DMS153 (cell line): ENCODE measurements around the gene PHF19.

Experiments used
- DNase-seq: peaks from one replicate; lab custom pipeline; 2025; lab: John Stamatoyannopoulos, UW

PHF19 gene

DNA sequence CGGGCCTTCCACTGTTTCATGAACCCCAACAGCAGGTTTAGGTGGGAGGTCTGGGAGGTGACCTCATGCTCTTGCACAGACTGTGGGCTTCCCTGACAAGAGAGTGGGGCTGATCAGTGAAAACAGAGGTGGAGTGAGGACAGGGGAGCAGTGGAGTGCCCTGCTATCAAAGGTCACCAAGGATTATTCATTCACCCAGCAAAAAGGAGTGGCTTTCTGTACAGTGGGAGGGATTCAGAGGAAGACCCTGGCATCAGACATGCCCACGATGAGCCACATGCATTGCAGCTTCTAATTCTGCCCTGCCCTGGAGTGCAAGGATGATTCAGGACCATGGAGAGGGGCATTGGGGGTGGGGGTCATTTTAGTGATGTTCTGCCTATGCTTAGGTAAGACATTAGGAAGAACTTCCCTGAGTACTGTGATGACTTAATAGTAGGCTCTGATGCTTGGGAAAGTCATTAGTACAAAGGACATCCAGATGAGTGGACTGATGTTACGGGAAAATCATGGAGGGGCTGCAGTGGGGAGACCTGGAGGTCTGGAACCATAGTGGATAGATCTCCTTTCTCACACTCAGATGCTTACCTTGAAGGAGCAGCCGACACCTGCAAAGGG, 36.8 kb upstream of the PHF19 start:
- DNase-seq: no peak

DNA sequence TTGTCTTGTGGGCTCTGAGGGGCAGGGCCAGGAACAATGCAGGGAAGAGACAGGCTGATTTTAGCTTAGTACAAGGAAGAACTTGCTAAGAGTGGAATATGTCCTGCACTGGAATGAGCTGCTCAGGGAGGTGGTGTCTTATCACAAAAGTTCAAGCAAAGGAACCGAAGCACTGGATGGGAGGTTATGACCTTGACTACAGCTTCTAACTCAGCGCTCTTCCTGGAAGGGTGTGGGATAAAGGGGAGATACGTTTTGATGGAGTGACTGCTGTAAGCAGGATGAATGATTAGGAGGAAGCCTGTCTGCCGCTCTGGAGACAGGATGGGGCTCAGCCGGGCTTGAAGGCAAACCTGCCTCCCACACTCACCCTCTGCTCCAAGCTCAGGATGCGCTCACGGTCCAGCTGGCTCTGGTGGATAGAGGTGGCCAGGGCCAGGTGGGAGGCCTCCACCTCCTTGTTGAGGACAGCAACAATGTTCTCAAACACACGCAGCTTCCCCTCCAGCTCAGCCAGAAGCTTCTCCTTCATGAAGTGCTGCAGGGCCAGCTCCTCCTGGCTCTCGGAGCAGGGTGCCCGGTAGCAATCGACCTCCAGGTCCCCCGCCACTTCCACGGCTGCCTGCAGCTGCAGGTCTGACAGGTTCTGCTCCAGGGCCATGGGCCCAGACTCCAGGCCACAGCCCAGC, 36.1 kb upstream of the PHF19 start:
- DNase-seq: no peak

DNA sequence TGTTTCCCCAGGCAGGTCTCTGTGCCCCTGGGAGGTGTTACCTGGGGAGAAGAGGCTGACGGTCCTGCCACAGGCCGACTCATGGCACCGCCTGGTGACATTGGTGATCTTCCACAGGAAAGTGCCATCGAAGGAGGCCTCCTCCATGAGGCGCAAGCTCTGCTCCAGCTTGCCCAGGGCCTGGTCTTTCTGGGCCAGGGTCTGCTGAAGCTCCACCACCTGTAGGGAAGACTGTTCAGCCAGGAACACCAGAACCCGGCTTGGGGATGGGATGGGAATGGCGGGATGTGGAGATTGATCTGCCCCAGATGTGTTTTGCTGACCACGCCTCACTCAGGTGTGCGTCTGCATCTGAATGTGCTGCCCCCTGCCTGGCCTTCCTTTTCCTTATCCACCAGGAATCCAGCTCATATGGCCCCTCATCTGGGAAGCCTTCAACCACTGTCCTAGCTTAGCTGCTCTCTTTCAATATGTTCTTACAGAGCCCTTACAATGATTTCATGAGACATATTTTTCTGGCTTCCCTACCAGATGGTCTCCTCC, 34.4 kb upstream of the PHF19 start:
- no peak for DNase-seq

DNA sequence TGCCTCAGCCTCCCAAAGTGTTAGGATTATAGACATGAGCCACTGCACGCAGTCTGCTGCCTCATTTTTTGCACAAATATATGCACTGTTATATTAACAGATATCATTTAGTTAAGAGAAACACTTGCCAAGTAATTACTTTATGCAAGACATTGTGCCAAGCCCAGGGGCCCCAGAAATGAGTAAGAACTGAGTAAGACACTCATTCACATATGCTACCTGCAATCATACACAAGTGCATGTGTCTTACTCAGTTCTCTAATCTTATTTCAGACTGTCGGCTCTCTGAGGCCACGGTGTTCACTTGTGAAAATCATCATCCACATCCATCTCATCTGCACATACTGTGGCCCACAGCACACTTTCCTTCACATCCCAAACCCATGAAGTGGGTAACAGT, 33.7 kb upstream of the PHF19 start:
- DNase-seq: no peak

DNA sequence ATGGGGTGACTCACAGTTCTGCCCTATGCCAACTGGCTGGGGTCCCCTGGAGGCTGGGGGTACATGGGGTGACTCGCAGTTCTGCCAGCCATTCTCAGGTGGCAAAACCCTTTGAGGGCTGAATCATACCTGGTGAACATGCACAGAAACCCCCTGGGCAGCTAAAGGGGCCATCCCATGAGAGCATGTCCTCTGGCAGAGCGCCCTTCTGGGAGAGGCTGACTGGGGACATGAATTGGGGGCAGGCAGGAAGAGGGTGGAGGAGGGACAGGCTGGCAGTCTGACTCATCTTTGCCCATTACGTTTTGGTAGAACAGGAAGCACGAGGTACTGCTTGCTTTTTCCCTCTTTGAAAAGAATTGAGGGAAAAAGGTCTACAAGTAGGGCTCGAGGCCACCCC, 32.9 kb upstream of the PHF19 start:
- no peak for DNase-seq

DNA sequence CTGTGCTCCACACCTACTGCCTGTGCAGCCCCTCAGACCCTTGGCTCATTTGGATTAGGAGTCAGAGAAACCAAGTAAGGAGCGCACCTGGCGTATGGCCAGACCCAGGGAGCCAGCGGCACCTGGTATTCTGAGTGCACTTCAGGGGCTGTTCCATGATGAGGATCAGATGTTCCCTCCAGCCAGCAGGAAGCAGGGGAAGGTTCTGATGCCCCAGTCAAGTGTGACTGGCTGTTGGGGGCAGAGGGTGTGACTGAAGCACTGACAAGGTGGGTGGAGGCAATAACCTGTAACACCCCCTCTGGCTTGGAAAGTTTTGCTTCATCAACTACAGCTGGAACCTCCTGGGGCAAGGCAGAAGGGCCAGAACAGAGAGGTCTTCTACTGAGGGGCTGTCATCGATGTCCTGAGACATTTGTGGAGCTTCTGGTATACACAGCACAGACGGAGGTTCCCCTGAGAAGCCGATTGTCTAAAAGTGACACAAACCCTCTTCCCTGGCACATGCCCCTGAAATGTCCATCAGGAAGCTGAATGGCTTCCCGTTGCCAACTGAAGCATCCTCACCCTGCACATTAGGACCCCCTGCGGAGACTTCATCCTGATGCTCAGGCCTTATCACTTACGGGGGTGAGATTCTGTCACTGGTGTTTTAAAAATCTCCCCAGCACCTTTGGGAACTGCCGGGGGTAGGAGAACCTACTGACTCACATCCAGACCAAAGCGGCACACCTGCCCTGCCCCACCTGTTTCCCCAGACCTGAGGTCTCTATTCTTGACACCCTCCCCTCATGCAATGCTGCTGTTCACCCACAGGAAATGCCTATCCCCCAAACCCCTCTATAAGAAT, 28.6 kb upstream of the PHF19 start:
- DNase-seq: no peak

DNA sequence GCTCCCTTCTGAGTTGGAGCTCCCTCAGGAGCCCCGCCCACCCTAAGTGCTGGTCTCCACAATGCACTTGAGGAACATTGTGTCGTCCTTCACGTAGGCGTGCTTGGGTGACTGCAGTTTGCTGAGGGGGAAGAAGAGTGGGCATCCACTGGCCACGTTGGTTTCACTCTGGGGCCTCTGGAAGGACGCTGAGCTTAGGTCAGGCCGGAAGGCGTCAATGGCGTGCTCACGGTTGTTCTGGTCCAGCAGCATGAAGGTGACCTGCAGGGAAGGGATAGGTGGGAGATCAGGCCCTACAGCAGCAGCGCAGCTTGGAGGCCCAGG, 28.0 kb upstream of the PHF19 start:
- no peak for DNase-seq

DNA sequence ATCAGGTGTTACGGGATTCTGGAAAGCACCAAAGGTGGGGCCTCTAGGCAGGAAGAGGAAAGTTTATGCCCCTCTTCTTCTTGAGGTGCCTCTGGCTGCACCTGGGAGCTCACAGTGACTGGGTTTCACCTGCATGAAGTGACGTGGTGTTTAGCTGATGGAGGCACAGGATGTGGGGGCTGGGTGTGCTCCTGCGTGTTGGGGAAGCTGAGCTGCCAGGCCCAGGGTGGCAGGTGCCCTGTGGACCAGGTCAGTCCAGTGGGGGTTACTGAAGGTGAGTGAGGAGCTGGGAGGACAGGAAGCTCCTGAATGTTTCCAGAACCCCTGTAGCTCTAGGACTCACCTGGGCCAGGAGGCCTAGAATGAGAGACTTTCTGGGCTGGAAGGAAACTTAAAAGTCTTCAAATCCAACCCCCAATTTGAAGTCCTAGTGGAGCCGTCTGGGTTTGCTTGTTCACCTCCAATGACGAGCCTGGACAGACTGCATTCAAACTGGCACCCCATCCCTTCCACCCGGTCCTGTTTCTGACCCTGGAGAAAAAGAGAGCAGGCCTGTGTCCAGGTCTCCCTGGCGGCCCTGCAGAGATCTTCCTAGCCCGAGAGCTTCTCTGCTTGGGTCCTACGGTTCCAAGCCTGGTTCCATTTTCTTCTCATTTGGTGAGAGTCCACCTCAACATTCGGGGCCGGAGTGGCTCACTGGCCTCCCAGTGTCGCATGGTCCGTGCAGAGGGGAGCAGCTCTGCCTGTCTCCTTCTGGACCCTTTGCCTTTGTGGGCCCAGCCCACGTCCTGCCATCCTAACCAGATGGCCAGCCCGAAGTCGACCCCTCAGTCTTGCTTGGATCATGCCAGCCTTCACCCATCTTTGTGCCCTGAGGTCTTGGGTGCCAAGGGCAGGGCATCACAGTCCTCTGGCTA, 27.3 kb upstream of the PHF19 start:
- peak; percentile 23 for DNase-seq

DNA sequence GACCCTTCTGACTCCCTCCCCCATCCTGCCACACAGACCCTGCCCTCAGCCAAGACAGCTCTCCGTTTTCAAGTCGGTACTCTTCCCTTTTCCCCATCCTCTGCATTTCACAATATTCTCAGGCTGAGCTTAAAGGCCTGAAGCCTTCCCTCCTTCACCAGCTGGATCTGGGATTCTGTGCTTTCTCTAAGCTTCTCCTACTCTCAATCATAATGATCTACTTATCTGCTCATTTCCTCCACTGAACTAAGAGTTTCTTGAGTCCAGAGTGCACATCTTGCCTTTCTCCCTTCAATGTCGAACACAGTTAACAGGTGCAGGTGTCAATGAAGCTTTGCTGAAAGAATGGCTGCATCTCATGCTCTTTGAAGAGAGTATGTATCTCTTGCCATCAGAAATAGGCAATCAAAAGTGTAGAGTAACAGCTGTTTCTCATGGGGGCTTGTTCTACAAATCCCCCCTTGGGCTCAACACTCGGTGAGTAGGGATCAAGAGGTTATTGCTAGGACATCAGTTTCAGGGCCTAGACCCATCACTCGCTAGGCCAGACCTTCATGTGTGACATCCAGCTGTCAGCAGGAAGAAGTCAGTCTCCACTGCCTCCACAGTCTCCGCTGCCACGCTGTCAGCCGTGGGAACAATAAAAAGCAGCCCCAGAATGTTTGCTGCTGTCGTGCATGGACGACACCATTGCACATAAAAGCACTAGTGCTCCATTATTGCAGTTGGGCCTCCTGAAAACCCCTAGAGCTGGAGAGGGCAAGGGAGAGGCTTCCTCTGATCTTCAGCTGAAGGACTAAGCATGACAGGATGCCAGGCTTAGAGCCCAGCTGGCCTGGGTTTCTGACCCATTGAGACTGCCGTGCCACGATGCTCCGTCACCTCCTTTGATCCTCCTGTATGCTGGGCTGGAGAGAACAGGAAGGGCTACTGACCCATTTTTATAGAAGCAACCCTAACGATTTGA, 25.9 kb upstream of the PHF19 start:
- DNase-seq: no peak

DNA sequence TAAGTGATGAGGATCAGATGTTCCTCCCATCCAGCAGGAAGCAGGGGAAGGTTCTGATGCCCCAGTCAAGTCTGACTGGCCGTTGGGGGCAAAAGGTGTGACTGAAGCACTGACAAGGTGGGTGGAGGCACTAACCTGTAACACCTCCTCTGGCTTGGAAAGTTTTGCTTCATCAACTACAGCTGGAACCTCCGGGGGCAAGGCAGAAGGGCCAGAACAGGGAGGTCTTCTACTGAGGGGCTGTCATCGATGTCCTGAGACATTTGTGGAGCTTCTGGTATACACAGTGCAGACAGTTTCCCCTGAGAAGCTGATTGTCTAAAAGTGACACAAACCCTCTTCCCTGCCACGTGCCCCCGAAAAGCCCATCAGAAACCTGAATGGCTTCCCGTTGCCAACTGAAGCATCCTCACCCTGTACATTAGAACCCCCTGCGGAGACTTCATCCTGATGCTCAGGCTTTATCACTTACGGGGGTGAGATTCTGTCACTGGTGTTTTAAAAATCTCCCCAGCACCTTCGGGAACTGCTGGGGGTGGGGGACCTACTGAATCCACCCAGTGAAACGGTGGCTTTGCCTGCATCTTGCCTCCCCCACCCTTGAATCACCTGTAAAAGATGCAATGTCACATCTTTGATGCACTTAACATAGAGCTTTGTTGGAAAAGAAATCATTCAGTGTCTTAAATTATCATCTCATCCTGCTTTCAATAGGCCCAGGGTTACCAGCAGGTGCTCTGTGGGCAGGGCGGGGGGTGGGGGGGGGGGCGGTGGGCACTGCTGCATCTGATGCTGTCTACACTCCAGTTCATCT, 25.0 kb upstream of the PHF19 start:
- no peak for DNase-seq

DNA sequence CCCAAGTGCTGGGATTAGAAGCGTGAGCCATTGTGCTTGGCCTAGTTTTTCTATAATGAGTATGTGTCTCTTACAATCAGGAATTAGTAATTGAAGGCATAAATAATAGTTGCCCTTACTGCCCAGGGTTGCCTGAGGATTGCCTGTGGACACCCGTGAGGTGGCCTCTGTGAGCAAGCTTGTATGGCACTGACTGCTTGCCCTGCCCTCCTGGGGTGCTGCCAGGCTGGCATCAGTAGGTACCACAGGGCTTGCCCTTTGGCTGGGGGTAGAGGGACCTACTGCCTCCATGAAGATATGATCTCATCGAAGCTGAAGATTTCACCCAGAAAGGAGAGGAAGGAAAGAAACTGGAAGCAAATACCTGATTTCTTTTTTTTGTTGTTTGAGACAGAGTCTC, 23.8 kb upstream of the PHF19 start:
- no peak for DNase-seq

DNA sequence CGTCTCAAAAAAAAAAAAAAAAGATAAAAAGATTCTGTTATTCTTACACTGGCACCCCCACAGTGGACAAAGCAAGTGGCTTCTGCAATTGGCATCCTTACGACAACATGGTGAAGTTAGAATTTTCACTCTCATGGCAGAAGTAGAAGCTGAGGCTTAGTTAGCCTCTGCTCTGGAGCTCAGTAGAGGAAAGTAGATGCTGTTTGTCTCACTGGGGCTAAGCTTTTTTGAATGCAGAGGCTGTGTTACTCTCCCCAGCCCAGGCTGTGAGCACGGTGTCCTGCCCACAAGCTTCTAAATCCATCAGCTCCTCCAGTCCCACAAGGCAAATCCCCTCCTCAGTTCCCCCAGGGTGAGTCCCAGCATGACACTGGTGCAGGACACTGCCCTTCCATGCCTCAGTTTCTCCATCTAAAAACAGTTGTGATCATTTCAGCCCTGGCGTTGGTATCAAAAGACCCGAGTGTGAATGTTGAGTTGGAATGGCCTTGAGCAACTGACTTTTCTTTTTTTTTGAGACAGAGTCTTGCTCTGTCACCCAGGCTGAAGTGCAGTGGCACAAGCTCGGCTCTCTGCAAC, 22.6 kb upstream of the PHF19 start:
- DNase-seq: no peak

DNA sequence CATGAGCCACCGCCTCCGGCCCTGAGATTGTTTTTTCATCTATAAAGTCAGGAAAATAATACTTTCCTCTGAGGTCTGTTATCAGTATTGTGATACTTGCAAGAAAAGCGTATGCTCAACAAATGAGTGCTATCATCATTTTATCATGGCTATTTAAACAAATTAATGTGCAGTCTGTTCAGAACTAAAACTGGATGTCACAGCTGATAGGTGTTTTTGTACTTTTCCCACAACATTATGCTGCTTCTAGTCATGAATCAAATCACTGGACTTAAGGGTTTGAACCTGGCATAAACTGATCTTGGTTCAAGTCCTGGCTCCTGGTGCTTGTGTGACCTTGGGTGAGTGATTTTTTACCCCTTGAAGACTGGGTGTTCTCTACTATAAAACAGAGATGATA, 21.4 kb upstream of the PHF19 start:
- no peak for DNase-seq

DNA sequence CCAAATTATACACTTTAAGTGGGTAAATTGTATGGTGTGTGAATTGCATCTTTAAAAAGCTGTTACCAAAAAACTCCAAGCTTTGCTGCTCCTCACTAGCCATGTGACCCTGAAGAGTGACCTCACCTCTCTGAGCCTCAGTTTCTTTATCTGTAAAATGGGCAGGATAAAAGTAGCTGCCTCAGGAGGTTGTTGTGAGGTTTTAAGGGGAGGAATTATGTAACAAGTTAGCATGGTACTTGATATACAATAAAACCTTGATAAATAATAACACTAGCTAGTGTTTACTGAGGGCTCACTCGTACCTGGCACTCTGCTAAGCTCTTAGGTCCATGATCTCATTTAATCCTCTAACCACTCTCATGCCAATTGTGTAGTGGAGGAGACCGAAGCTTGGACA, 19.0 kb upstream of the PHF19 start:
- DNase-seq: no peak

DNA sequence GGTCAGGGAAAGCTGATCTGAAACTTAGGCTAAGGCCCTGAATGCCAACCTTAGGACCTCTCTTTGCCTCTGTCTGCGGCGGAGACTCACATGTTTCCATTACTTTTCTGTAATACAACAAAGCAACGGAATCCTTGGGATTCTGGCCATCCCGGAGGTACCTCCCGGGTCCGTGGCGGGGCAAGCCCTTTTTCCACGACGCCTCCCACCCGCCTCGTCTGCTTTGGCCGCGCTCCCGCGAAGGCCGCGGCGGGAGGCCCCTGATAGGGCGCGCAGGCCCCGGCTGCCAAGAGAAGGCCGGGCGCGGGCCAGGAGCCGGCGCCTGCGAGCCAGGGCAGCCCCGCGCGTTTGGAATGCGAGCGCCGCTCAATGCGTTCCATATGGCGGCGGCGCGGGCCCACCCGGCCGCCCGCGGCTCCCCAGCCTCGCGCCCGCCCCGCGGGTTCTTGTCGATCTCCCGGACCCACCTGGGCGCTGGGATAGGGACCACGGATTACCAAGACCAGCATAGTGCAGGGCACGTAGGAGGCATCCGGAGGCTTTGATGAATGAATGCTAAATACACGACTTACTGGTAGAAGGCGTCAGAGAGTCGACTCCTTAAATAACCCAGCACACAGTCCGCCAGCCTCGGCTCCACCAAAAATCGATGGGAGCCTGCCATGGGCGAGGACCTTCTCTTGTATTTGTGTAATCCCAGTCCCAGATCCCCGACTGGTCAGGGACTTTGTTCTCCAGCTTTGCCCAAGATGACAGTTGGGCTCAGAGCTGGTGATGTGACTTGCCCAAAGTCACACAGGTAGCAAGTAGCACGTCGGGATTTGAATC, 17.5 kb upstream of the PHF19 start:
- DNase-seq: no peak

DNA sequence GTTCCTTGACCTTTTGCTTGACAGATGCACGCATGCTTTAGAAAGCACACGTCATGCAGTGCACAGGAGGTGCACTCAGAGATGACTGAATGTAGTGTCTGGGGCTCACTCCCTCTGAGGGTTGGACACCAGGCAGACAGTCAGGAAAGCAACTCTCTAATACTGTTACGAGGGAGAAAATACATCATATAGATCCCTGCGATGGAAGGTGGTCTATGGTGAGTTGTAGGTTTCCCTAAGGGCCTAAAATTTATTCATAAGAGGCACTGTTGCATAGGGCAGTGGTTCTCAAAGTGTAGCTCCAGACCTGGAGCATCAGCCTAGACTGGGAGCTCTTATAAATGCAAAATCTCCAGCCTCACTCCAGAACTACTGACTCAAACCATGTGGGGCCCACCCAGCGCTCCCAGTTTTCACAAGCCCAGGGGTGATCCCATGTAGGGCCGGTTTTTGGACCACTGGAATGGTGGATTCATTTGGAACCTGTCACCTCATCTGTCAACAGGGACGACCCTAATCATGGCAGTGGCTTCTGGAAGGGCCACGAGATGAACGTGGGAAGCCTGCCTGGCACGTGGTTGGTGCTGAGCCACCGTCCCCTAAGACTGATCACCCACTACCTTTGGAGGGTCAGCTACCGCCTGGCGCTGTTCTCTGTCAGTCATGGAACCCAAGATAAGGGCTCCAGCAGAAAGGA, 16.8 kb upstream of the PHF19 start:
- DNase-seq: no peak

DNA sequence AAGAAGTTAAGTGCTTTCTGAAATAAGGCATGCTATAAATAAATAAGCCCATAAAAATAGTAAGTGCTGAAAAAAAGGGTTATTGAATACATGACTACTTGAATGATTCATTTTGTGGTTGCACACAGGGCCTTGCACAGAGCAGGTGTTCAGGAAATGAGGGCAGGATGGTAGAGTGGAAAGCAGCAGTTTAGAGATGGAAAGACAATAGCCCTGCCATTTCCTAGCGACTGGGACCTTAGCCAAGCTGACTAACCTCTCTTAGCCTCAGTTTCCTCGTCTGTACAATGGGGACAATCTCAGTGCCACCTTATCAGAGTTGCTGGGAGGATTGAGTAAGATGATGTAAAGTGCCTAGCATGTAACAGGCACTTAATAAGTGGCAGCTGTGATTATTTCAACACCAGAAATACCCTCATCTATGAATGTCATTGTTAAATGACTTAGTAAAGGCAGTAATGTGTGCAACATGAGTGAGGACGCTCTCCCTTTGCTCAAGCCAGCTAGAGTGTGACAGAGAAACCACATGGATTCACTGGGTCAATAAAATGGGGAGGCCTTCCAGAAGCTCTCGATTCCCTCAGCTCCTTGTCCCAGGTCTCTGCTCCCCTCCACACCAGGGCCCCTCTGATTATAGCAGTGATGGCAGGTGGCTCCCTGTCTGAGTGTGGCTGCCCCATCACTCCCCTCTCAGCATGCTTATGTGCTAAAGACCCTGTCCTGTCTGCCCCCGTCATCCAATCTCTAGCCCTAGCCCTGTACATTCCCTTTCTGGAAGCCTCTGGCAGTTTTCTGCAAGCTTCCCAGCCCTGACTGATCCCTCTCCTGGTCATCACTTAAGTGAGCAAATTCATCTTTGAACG, 16.0 kb upstream of the PHF19 start:
- DNase-seq: peak; percentile 91
